Prostate gland (tissue), 2 donors: ENCODE measurements around the gene SCLT1. TPM values are rescaled to one million over a fixed set of nuclear protein-coding genes. Genes with fewer than 3 reads are reported as not detected.
"Not testable (repeated sequence)": the region's sequence is repeated elsewhere in the genome, so short reads cannot be mapped to it uniquely, and the experiment has no call there.

Experiments used
- DNase-seq: peaks from one replicate; pipeline ENCODE4 v3.0.0-alpha.2; 2019; ENCODE audit warnings: low spot score
- H3K27ac ChIP-seq, 2 donors: fragments of 200-600 bp; sonication (generic); 2 replicates each; pipeline ENCODE4 v1.5.1; 2017 to 2019
- H3K27me3 ChIP-seq: fragments of 200-600 bp; sonication (generic); replicated peaks from 2 replicates; pipeline ENCODE4 v1.5.1; 2019; ENCODE audit not compliant: insufficient read depth
- H3K36me3 ChIP-seq, 2 donors: fragments of 200-600 bp; sonication (generic); 1 replicate in 1 of 2; 2 replicates in 1 of 2; pipeline versions ENCODE4 v1.5.1 to v1.8.1; 2017 to 2019
- H3K4me1 ChIP-seq: fragments of 200-600 bp; sonication (generic); replicated peaks from 2 replicates; pipeline ENCODE4 v1.5.1; 2019
- H3K4me3 ChIP-seq, 2 donors: fragments of 200-600 bp; sonication (generic); 2 replicates each; pipeline ENCODE4 v1.5.1; 2017 to 2019
- H3K9me3 ChIP-seq: fragments of 200-600 bp; sonication (generic); 2 replicates; pipeline ENCODE4 v1.5.1; 2017
- POLR2A ChIP-seq: fragments of 450-650 bp; IDR thresholded peaks from one replicate; pipeline ENCODE4 v1.6.1; 2016; ENCODE audit warnings: antibody characterized with exemption, mild to moderate bottlenecking
- POLR2AphosphoS5 ChIP-seq: sonication (generic); formaldehyde crosslinking; IDR thresholded peaks from one replicate; pipeline ENCODE4 v1.6.1; 2017; ENCODE audit warnings: antibody characterized with exemption
- WGBS: methylation state at CpG from one replicate; pipeline ENCODE4 v1.1.5; 2018; 5-methylcytosine and 5-hydroxymethylcytosine counted together
- intact Hi-C: fragments of 100-400 bp; cut with DNase I; formaldehyde crosslinking; loops from one replicate; pipeline ENCODE4 v1.14.2; 2022
- total RNA-seq, 2 donors: library from RNA; depleted of rRNA; stranded (reverse); fragments of >200 nt; gene quantifications; one replicate each; pipeline ENCODE4 v1.1.0, GENCODE V29; 2016
- TF ChIP-seq, protein P1 (sequence below), 4 experiments: fragments of 200-600 bp in 2 of 4; fragments of 450-650 bp in 2 of 4; sonication (generic) in 2 of 4; IDR thresholded peaks; 1 replicate in 3 of 4; 2 replicates in 1 of 4; pipeline ENCODE4 v1.5.1; 2016 to 2019; ENCODE audit warnings: antibody characterized with exemption in 4 of 4, mild to moderate bottlenecking in 2 of 4, moderate library complexity in 2 of 4

SCLT1 gene
- total RNA-seq, 2 donors from 2014 or later, result 6.6 to 7.0 TPM

DNA sequence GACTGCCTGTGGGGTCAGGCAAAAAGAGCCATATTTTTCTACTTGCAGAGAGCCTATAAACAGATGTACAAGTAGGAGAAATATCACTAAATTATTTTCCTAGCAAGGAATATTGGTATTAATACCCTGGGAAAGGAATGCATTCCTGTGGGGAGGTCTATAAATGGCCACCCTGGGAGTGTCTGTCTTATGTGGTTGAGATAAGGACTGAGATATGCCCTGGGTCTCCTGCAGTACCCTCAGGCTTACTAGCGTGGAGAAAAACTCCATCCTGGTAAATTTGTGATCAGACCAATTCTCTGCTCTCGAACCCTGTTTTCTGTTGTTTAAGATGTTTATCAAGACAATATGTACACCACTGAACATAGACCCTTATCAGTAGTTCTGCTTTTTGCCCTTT, 38.0 kb upstream of the SCLT1 start:
- no peak overlapping the region for H3K27ac ChIP-seq
- no peak overlapping the region for H3K4me3 ChIP-seq
- WGBS, result 89% methylated on average over 2 of the region's 2 CpGs
- no peaks in the 10 kb centered on the region for H3K27me3 ChIP-seq
- H3K9me3 ChIP-seq, result no peaks in the 10 kb centered on the region
- TF ChIP-seq POLR2A (no peak), POLR2AphosphoS5 (no peak)
- TF ChIP-seq, protein P1, sequence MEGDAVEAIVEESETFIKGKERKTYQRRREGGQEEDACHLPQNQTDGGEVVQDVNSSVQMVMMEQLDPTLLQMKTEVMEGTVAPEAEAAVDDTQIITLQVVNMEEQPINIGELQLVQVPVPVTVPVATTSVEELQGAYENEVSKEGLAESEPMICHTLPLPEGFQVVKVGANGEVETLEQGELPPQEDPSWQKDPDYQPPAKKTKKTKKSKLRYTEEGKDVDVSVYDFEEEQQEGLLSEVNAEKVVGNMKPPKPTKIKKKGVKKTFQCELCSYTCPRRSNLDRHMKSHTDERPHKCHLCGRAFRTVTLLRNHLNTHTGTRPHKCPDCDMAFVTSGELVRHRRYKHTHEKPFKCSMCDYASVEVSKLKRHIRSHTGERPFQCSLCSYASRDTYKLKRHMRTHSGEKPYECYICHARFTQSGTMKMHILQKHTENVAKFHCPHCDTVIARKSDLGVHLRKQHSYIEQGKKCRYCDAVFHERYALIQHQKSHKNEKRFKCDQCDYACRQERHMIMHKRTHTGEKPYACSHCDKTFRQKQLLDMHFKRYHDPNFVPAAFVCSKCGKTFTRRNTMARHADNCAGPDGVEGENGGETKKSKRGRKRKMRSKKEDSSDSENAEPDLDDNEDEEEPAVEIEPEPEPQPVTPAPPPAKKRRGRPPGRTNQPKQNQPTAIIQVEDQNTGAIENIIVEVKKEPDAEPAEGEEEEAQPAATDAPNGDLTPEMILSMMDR (IDR thresholded peaks at IDR 0.05), result no peak
- intact Hi-C loops, result no loop called here
- H3K4me1 ChIP-seq, result no peaks in the 10 kb centered on the region
- H3K36me3 ChIP-seq, result no peaks in the 10 kb centered on the region
- no peak for DNase-seq

DNA sequence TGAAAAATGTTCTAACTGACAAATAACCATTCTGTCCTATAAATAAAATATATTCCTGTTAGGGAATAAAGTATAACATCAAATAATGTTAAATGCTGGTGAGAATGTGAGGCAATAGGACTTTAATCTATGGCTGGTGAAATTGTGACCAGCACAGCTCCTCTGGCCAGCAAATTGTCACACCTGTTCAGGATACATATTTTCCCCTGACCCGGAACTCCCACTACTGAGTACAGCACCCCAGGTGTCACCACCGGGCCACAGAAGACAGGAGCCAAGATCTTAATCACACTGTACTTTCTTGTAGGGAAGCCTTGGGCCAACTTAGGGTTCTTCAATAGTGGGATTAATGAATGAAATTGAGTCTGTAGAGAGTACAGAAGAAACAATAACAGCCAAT, 35.8 kb upstream of the SCLT1 start:
- intact Hi-C loops, result no loop called here
- no peak for DNase-seq
- H3K27me3 ChIP-seq, result no peaks in the 10 kb centered on the region
- no peak overlapping the region for H3K4me3 ChIP-seq
- H3K36me3 ChIP-seq, result no peaks in the 10 kb centered on the region
- TF ChIP-seq POLR2AphosphoS5, result no peak
- TF ChIP-seq, protein P1 (IDR thresholded peaks at IDR 0.05), result no peak
- no peak for TF ChIP-seq POLR2A
- no peaks in the 10 kb centered on the region for H3K4me1 ChIP-seq
- H3K27ac ChIP-seq, result no peak overlapping the region
- no peaks in the 10 kb centered on the region for H3K9me3 ChIP-seq
- WGBS, result 69% methylated on average over 2 of the region's 2 CpGs

DNA sequence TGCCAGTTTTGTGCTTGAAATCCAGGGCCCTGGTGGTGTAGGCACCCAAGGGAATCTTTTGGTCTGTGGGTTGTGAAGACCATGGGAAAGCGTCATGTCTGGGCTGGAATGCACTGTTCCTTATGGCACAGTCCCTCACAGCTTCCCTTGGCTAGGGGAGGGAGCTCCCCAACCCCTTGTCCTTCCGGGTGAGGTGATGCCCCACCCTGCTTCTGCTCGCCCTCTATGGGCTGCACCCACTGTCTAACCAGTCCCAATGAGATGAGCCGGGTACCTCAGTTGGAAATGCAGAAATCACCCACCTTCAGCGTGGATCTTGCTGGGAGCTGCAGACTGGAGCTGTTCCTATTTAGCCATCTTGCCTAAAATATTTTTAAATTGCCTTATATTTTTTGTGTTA, 33.3 kb upstream of the SCLT1 start:
- H3K9me3 ChIP-seq, H3K27me3 ChIP-seq, intact Hi-C loops, H3K4me3 ChIP-seq, H3K4me1 ChIP-seq, H3K27ac ChIP-seq, H3K36me3 ChIP-seq, DNase-seq: not testable (repeated sequence)
- WGBS, result 91% methylated on average over 5 of the region's 5 CpGs

DNA sequence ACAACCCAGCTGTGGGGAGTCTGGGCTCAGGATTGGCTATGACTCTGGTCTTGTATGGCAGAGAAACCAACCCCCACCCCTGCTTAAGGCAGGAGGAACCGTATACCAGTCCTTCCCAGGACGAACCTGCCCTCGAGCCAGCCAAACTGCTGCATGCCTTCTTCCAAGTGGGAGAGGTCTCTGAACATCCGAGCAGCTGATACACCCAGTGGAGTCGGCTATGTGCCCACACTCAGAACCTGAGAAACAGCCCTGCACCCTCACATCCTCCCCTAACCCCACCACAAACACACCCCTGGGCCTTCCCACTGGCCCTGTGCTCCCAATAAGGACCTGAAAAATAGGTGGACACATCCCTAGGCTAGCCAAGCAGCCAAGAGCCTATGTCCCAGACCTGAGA, 24.4 kb upstream of the SCLT1 start:
- 97% methylated on average over 5 of the region's 5 CpGs for whole genome bisulfite sequencing
- no peaks in the 10 kb centered on the region for H3K9me3 ChIP-seq
- intact Hi-C loops, result no loop called here

DNA sequence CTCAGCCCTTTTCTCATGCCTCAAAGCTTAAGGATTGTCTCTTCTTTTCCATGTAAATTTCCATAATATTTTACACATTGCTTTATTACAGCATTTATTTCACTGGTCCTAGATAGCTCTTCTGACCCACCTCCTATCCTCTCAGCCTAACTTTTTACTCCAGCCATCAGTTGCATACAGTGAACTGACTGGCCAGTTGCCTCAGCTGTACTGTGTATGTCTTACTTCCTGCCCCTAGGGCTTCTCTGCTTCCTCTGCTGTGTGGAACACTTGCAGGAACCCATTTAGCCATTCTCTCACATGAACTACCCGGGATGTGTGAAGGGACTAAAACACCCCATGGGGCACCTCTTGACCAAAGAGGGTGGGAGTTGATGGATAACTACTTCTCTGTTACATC, 20.6 kb upstream of the SCLT1 start:
- H3K4me3 ChIP-seq, result no peak overlapping the region
- H3K27me3 ChIP-seq, result no peaks in the 10 kb centered on the region
- no peaks in the 10 kb centered on the region for H3K4me1 ChIP-seq
- 58% methylated on average over 1 of the region's 1 CpG for WGBS
- H3K27ac ChIP-seq, result no peak overlapping the region
- no peak for DNase-seq
- no peaks in the 10 kb centered on the region for H3K36me3 ChIP-seq
- intact Hi-C loops, result no loop called here
- TF ChIP-seq POLR2AphosphoS5, result no peak
- no peaks in the 10 kb centered on the region for H3K9me3 ChIP-seq

More for the DNA sequence above, 24.4 kb upstream of the SCLT1 start:
- H3K4me1 ChIP-seq, result no peaks in the 10 kb centered on the region
- TF ChIP-seq POLR2AphosphoS5 (no peak), POLR2A (no peak)
- TF ChIP-seq, protein P1 (IDR thresholded peaks at IDR 0.05), result no peak
- no peak overlapping the region for H3K27ac ChIP-seq
- no peak overlapping the region for H3K4me3 ChIP-seq
- no peaks in the 10 kb centered on the region for H3K36me3 ChIP-seq
- H3K27me3 ChIP-seq, result no peaks in the 10 kb centered on the region
- no peak for DNase-seq

DNA sequence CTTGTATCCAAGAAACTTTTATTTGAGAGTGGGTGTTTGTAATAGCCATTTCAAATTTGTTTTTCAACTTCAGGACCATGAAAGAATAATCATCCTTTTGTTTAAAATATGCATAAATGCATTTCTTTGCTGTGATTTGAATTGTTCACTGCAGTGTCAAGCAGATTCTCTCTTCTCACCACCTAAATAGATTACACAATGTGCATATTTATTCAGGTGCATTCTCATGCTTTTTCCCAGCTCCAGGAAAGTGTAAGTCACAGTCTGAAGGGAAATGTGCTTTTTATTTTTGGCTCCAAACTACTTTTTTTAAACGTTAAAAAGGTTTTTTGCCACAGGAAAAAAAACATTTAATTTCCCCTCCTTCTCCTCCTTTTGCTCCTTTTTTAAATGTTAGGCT, 20.1 kb upstream of the SCLT1 start:
- Histone ChIP-seq H3K27me3 (no peaks in the 10 kb centered on the region), H3K4me1 (no peaks in the 10 kb centered on the region), H3K4me3 (no peak overlapping the region), H3K36me3 (no peaks in the 10 kb centered on the region), H3K27ac (no peak overlapping the region), H3K9me3 (no peaks in the 10 kb centered on the region)
- intact Hi-C loops, result no loop called here
- TF ChIP-seq, protein P1 (IDR thresholded peaks at IDR 0.05), result no peak
- TF ChIP-seq POLR2A (no peak), POLR2AphosphoS5 (no peak)
- no peak for DNase-seq
- 13% methylated on average over 1 of the region's 1 CpG for WGBS
